Ectodermal cell (in vitro differentiated cells): Measurements from ENCODE around the gene TUBGCP3.
"Not testable (repeated sequence)": the region's sequence is repeated elsewhere in the genome, so short reads cannot be mapped to it uniquely, and the experiment has no call there.

Source experiments
- H3K27ac ChIP-seq: 2 replicates; pipeline ENCODE4 v1.7.0; 2013; ENCODE audit warnings: mild to moderate bottlenecking, low read depth, low read length; ENCODE audit not compliant: insufficient read depth, poor library complexity, severe bottlenecking
- H3K27me3 ChIP-seq: 2 replicates; pipeline ENCODE4 v1.7.0; 2013; ENCODE audit warnings: mild to moderate bottlenecking, low read length; ENCODE audit not compliant: insufficient read depth, control insufficient read depth, poor library complexity, severe bottlenecking
- H3K36me3 ChIP-seq: one replicate; pipeline ENCODE4 v1.7.0; 2013; ENCODE audit warnings: low read length; ENCODE audit not compliant: control insufficient read depth, insufficient read depth
- H3K4me1 ChIP-seq: one replicate; pipeline ENCODE4 v1.7.0; 2013; ENCODE audit warnings: low read length; ENCODE audit not compliant: control insufficient read depth, insufficient read depth
- H3K4me3 ChIP-seq: 2 replicates; pipeline ENCODE4 v1.7.0; 2013; ENCODE audit warnings: low read depth, low read length, control low read depth; ENCODE audit not compliant: insufficient read depth
- H3K9me3 ChIP-seq: 2 replicates; pipeline ENCODE4 v1.7.0; 2013; ENCODE audit warnings: mild to moderate bottlenecking, low read length, moderate library complexity; ENCODE audit not compliant: control insufficient read depth
- WGBS, 2 experiments: methylation state at CpG; one replicate each; pipeline ENCODE4 v1.1.7; 2013; ENCODE audit warnings: missing lambda C conversion rate in 2 of 2; 5-methylcytosine and 5-hydroxymethylcytosine counted together

TUBGCP3 gene

GRCh38 chr13:112485814-112486213 is 102.1 kb downstream of the TUBGCP3 start:
- H3K36me3 ChIP-seq, H3K9me3 ChIP-seq, H3K27ac ChIP-seq, H3K4me1 ChIP-seq, H3K4me3 ChIP-seq, H3K27me3 ChIP-seq: not testable (repeated sequence)
- 94% methylated on average over 13 to 17 of the region's 25 CpGs for WGBS, 2 experiments

- H3K36me3 ChIP-seq, result no peaks in the 10 kb centered on the region
- no peaks in the 10 kb centered on the region for H3K27me3 ChIP-seq
- H3K27ac ChIP-seq, result no peak overlapping the region
- H3K9me3 ChIP-seq, result no peaks in the 10 kb centered on the region
- H3K4me3 ChIP-seq, result no peak overlapping the region
- WGBS, 2 experiments, result 96 to 97% methylated on average over 7 of the region's 7 CpGs
- H3K4me1 ChIP-seq, result no peaks in the 10 kb centered on the region
Observed at GRCh38 chr13:112483299-112483698, 104.7 kb downstream of the TUBGCP3 start.

GRCh38 chr13:112481458-112481857 is 106.5 kb downstream of the TUBGCP3 start:
- Histone ChIP-seq H3K4me1 (no peaks in the 10 kb centered on the region), H3K4me3 (no peak overlapping the region), H3K36me3 (no peaks in the 10 kb centered on the region), H3K27me3 (no peaks in the 10 kb centered on the region), H3K9me3 (no peaks in the 10 kb centered on the region), H3K27ac (no peak overlapping the region)

DNA sequence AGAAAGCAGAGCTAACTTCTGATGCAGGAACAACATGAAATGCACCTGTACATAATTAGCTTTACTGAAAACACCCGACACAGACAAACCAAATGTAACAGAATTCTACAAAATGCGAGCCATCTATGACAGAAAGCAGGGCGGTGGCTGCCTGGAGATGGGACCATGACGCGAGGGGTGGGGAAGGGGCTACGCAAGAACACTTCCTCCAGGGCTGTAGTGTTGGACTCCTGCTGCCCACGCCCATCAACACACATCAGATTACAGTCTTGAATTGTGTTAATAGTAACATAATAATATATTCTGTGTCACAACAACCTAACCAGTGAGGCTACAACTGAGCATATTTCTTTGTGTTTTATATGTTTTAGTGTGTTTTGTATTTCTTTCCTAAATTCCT is 108.6 kb downstream of the TUBGCP3 start:
- Histone ChIP-seq H3K36me3 (no peaks in the 10 kb centered on the region), H3K27ac (no peak overlapping the region), H3K4me1 (no peaks in the 10 kb centered on the region), H3K4me3 (no peak overlapping the region), H3K9me3 (no peaks in the 10 kb centered on the region), H3K27me3 (no peaks in the 10 kb centered on the region)
- 86 to 94% methylated on average over 6 of the region's 7 CpGs for WGBS, 2 experiments

GRCh38 chr13:112477070-112477619 is 110.8 kb downstream of the TUBGCP3 start:
- no peak overlapping the region for H3K27ac ChIP-seq
- H3K9me3 ChIP-seq, result no peaks in the 10 kb centered on the region
- no peaks in the 10 kb centered on the region for H3K36me3 ChIP-seq
- no peaks in the 10 kb centered on the region for H3K27me3 ChIP-seq
- WGBS, 2 experiments, result 88 to 92% methylated on average over 9 of the region's 9 CpGs
- no peak overlapping the region for H3K4me3 ChIP-seq
- H3K4me1 ChIP-seq, result no peaks in the 10 kb centered on the region

- WGBS, 2 experiments, result 91 to 96% methylated on average over 1 of the region's 1 CpG
- Histone ChIP-seq H3K27me3 (no peaks in the 10 kb centered on the region), H3K4me1 (no peaks in the 10 kb centered on the region), H3K9me3 (no peaks in the 10 kb centered on the region), H3K36me3 (no peaks in the 10 kb centered on the region), H3K4me3 (no peak overlapping the region), H3K27ac (no peak overlapping the region)
Observed at GRCh38 chr13:112475889-112476288, 112.1 kb downstream of the TUBGCP3 start.

GRCh38 chr13:112474869-112475268 is 113.1 kb downstream of the TUBGCP3 start:
- WGBS, 2 experiments, result 89 to 91% methylated on average over 8 of the region's 8 CpGs
- Histone ChIP-seq H3K36me3 (no peaks in the 10 kb centered on the region), H3K4me3 (no peak overlapping the region), H3K27me3 (no peaks in the 10 kb centered on the region), H3K4me1 (no peaks in the 10 kb centered on the region), H3K27ac (no peak overlapping the region), H3K9me3 (no peaks in the 10 kb centered on the region)

DNA sequence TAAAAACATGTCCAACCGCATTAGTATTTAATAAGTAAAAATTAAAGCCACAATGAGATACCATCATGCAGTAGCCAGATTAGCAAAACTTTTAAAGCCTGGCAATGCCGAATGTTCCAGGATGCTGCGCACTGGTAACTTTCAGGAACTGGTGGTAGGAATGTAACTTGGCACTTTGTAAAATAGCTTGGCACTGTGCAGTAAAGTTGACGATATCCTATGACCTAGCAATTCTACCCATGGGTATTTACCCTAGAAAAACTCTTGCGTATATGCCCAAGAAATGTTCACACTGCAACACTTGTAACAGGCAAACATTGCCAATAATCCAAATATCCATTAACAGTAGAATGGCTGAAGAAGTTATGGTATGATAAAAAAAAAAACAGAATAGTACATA is 114.1 kb downstream of the TUBGCP3 start:
- Histone ChIP-seq H3K4me1 (no peaks in the 10 kb centered on the region), H3K27me3 (no peaks in the 10 kb centered on the region), H3K27ac (no peak overlapping the region), H3K36me3 (no peaks in the 10 kb centered on the region), H3K4me3 (no peak overlapping the region), H3K9me3 (no peaks in the 10 kb centered on the region)
- 96 to 97% methylated on average over 4 to 5 of the region's 5 CpGs for WGBS, 2 experiments

DNA sequence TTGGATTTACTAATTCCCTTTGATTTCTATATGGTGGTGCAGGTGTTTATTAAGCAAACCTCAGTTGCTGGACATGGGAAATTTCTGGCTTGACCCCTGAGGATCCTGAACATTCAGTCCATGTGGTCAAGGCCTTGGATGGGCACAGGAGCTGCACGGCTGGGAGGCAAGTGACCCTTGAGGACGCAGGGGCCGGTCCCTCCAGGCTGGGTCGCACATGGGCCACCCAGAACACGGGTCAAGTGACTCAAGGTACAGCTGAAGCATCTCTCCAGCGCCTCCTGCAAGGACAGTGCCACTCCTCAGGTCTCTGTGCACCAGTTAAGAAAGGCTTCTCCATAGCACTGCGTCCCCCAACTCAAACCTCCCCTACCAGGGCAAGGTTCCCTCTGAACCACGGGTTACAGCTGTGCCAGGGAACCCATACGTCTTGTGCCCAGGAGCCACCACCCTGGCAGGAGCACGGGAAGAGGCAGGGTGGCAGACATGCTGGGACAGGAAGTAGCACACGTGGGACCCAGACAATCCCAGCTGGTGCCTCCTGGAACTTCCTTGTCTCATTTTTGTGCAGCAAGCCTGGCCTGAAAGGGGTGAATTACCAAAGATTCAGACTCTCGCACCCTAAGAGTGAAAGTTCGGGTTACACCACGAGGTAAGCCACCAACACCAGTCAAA is 118.7 kb downstream of the TUBGCP3 start:
- no peaks in the 10 kb centered on the region for H3K9me3 ChIP-seq
- no peaks in the 10 kb centered on the region for H3K27me3 ChIP-seq
- H3K4me1 ChIP-seq, result no peaks in the 10 kb centered on the region
- no peaks in the 10 kb centered on the region for H3K36me3 ChIP-seq
- WGBS, 2 experiments, result 93 to 95% methylated on average over 14 of the region's 14 CpGs
- H3K4me3 ChIP-seq, result no peak overlapping the region
- H3K27ac ChIP-seq, result no peak overlapping the region

DNA sequence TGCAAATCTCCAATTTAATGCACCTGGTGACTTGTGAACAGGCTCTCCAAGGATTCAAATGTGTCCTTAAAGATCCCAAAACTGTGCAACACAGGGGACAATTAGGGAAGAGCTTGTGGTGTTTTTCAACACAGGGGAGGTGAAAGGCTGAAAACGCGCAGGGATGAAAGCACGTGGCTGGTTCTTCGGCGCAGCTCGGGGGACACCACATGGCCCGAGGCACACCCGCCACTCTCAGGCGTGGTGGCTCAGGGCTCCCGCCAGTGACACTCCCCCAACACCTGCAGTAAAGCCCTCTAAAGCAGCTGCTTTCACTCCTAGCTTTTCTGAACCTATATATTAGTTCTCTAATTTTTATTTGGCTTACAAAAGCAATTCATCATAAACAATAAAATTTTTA is 119.9 kb downstream of the TUBGCP3 start:
- WGBS, 2 experiments, result 91 to 92% methylated on average over 10 of the region's 10 CpGs
- H3K4me3 ChIP-seq, result no peak overlapping the region
- H3K9me3 ChIP-seq, result no peaks in the 10 kb centered on the region

More for the DNA sequence above, 119.9 kb downstream of the TUBGCP3 start:
- H3K27ac ChIP-seq, result no peak overlapping the region
- H3K27me3 ChIP-seq, result no peaks in the 10 kb centered on the region
- H3K4me1 ChIP-seq, result no peaks in the 10 kb centered on the region
- H3K36me3 ChIP-seq, result no peaks in the 10 kb centered on the region
